Inflammatory macrophage (primary cell): ENCODE results near the gene MRPS11.
A peak's percentile ranks its signal among the peaks of the same experiment; 100 is the strongest.
"Not testable (repeated sequence)": the region's sequence is repeated elsewhere in the genome, so short reads cannot be mapped to it uniquely, and the experiment has no call there.

Experiments used
- DNase-seq, 2 donors: peaks; one replicate each; pipeline ENCODE4 v3.0.0-alpha.2; 2020 to 2022

The MRPS11 gene

GRCh38 chr15:88454867-88455810, 12.4 kb upstream of the MRPS11 start:
- DNase-seq = peak; percentile 40 to 69

GRCh38 chr15:88456733-88457132, 10.8 kb upstream of the MRPS11 start:
- DNase-seq = no peak

DNA sequence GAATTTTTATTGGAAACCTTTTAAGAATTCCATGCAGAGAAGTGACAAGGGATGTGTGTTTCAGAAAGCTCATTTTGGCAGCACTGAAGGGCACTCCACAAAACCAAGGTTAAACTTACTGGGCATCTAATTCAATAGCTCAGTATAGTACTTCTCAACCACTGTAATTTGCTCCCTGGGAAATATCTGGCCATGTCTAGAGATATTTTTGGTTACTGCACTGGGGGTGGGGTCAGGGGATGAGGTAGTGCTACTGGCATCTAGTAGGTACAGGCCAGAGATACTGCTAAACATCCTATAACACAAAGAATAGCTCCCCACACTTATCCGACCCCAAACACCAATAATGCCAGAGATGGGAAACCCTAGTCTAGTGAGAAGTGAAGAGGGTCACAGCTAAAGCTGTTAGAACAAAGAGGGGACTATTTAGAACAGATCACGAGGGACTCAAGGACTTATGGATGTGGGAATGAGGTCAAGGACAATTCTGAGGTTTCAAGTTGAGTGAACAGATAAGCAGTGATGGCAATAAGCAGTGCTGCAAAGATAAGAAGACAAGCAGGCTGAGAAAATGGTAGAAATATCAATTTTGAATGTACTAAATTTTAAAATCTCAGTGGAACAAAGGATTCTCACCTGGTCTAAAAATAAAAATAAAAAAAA, 3.5 kb upstream of the MRPS11 start:
- DNase-seq = no peak

GRCh38 chr15:88465633-88466224, 1.8 kb upstream of the MRPS11 start:
- peak; percentile 25 to 48 for DNase-seq

DNA sequence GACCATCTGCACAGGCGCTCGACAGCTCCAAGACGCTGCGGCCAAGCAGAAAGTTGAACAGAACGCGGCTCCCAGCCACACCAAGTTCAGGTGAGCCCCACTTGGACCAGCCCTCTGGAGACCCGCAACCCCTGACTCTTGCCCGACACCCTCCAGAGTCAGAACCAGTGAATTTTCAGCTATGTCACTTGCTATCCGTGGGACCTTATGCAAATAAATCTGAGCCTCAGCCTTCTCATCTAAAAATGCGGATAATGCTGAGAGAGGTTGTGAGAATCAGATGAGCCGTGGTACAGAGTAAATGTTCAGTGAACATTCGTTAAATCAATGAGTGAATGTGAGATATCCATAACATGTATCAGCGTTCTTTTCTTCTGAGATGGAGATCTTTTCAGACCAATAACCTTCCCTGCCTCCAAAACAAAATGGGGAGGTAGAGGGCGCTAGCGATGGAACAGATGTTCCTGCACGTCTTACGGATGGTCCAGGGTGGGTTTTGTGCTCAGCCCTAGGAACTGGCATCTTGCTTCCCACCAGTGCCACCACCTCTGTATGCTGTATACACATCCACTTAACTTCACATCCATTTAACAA, 524 bp downstream of the MRPS11 start:
- no peak for DNase-seq

GRCh38 chr15:88468721-88469120, 1.2 kb downstream of the MRPS11 start:
- not testable (repeated sequence) for DNase-seq

DNA sequence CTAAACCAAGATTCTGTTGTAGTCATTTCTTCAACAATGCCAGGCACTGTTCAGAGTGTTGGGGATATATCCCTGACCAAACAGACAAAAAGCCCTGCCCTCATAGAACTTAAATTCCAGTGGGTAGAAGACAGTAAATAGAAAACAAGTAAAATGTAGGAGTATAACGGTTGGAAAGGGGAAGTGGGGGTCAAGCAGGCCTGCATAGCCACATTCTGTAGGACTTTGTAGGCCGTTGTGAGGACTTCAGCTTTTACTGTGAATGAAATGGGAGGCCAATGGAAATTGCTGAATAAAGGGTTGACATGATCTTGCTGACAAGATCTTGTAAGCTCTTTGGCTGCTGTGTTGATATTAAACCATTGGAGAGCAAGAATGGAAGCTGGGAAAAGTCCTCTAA, 1.8 kb downstream of the MRPS11 start:
- no peak for DNase-seq

DNA sequence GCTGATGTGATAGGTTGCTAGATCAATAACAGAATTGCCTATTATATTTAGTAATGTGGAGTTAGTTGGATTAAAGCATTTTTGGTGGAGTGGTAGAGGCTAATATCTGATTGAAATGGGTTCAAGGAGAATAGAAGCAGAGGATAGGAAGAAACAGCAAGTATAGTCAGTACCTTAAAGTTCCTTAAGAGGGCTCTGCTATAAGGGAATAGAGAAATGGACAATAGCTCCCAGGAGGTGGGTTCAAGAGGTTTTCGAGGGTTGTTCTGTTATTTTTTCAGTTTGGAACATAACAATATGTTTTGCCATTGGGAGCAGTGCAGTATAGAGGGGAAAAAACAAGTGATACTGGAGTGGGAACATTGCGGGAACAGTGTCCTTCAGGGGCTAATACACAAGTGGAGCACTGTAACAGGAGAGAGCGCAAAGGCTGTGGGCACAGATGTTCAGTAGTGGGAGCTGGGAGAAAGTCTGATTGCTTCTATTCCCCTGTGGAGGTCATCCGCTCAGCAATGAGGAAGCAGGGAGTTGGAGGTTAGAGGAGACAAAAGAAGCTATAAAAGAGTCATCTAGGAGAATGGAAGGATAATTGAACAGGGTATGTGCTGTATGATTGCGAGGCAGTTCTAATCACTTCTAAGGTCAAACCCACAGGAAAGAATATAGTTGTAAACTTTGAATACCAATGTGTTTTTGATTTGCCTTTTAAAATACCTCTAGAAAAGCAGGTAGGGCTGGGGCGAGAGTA, 3.3 kb downstream of the MRPS11 start:
- no peak for DNase-seq

DNA sequence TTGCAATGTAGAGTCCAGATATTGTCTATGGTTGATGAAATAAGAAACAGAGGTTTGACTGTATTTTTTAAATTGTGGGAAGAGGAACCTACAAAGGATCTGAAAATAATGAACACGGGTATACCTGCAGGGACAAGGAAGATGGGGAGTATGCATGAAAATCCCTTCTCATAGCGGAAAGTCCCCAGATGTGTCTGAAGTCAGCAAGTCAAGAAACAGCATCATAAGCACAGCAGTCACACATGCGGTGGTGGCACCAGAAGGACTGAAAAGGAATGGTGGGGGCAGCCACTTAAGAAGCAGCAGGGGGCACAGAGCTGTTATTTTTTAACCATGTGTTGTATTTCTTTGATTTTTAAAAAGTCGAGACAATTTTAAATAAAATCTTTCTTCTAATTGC, 4.7 kb downstream of the MRPS11 start:
- DNase-seq = no peak

DNA sequence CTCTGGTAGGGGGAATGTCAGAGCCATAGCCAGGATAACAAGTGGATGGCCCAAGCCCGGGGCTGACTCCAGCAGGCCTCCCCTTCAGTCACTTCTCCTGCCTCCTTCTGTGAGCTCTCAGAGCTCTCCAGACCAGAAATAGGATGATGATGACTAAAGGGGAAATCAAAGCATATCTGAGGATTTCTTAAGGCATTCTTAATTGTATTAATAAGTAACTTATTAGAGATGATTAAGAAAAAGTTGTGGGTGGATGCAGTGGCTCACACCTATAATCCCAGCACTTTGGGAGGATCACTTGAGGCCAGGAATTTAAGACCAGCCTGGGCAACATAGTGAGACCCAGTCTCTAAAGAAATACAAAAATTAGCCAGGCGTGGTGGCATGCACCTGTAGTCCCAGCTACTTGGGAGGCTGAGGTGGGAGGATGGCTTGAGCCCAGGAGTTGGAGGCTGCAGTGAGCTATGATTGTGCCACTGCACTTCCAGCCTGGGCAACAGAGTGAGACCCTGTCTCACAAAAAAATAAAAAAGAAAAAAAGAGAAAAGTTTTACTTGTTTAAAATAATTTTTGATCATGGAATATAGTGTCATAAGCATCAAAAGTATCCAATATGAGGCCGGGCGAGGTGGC, 6.3 kb downstream of the MRPS11 start:
- not testable (repeated sequence) for DNase-seq

GRCh38 chr15:88476635-88477060, 9.1 kb downstream of the MRPS11 start:
- peak; percentile 17 to 31 for DNase-seq

GRCh38 chr15:88477126-88477525, 9.6 kb downstream of the MRPS11 start:
- no peak for DNase-seq

DNA sequence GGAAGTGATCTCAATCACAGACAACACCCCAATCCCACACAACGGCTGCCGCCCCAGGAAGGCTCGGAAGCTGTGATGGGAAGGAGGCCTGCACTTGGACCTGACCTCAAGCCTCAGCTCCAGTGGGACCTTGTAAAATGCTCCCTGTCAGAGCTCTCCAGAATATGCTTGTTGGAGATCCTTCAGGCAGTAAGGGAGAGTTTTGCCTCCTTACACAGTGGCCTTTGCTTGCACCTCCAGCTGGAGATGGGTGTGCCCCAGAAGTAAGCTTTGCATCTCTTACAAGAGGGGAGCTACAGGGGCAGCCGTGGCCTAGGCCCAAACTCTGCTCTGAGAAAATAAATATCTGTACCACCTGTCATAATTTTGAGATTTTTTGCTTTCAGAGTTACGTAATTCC, 10.4 kb downstream of the MRPS11 start:
- DNase-seq = no peak

DNA sequence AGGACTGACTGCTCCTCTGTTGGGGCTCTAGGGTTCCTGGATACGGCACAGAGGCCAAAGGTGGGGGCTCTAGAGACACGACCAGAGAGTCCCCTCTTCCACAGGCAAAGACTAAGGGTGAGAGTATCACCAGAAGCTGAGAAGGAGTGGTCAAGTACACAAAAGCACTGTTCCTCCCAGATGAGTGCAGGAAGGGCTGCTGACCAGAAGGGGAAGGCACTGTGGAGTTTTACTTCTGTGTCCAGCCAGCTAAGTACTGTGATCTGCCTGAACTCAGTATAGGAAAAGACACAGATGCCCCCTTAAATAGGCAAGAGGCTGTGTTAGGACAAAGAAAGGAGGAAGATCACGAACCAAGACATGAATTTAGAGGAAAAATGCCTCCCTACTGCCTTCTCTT, 11.7 kb downstream of the MRPS11 start:
- DNase-seq = no peak

- no peak for DNase-seq
Measured at GRCh38 chr15:88480981-88481380, 13.5 kb downstream of the MRPS11 start.

GRCh38 chr15:88482263-88482662, 14.8 kb downstream of the MRPS11 start:
- DNase-seq = peak; percentile 11 to 39

DNA sequence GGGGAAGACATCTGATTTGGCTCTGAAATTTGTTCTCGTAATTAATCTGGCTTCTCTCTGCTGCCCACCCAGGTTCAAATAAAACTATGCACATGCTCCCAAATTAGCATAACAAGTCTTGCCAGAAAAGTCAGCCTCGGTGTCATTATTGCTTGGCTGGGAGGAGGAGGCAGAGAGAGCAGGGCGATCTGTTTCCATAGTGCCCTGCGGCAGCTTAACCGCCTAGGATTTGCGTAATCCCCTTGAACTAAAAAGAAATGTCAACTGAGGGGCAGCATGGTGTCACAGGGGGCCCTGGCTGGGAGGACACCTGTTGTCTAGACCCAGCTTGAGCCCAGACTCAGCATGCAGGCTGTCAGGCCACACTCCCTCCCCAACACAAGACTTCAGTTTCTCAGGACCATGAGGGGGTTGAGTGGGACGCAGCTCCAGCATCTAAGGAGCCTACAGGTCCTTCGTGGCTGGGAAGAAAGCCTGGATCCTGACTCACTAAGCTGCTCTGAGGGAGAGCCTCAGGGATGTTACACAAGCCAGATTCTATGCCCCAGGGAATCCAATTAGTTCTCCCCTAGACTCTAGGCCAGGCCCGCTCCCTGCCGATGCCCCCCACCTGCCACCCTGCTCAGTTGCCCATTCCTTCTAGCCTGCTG, 17.3 kb downstream of the MRPS11 start:
- DNase-seq = no peak

DNA sequence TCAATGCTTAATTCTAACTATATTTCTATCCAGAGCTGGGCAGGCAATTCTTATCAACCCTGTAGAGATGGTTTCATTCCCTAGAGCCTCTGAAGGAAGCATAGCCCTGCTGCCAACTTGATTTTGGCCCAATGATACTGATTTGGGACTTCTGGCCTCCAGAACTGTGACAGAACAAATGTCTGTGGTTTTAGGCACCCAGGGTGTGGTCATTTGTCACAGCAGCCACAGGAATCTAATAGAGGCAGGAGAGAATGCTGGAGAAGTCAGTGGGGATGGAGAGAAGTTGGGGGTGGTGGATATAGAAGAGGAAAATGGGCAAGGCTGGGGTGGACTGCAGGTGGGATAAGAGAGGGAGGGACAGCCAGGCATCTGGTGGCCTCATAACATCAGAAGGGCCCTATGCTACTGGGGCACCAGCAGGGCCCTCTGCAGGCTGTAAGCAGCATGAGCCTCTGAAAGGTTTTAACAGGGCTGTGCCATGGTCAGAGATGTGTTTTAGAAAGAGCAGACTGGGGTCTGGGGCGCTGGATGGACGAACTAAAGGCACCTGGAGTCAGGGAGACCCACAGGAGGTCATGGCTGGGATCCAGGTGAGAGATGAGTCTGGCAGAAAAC, 19.8 kb downstream of the MRPS11 start:
- DNase-seq = no peak

- DNase-seq = no peak
Measured at GRCh38 chr15:88487796-88488523, 20.5 kb downstream of the MRPS11 start.

GRCh38 chr15:88489321-88489720, 21.8 kb downstream of the MRPS11 start:
- no peak for DNase-seq
